ENCODE data around the gene SLC44A4.

The SLC44A4 gene

DNA sequence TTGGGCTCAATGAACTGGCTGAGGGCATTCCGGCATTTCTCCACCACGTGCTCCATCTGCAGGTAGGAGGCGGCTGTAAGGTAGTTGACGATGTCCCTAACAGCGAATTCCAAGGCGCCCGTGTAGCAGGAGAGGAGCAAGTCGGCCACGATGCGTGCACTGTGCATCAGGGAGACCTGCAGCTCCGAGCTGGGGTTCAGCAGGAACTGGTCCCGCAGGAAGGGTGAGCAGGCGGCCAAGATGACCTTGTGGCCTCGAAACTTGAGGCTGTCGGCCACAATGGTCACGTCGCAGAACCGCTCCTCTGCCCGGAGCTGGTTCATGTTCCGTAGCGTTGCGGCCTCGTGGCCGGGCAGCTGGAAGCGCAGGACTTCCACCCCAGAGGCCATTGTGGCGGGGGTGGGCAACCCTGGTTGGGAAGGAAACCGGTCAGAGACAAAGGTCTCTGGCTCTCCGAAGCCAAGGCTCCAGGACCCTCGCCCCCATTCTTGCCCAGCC is 22.2 kb upstream of the SLC44A4 start:
- DNase-seq: no peak

DNA sequence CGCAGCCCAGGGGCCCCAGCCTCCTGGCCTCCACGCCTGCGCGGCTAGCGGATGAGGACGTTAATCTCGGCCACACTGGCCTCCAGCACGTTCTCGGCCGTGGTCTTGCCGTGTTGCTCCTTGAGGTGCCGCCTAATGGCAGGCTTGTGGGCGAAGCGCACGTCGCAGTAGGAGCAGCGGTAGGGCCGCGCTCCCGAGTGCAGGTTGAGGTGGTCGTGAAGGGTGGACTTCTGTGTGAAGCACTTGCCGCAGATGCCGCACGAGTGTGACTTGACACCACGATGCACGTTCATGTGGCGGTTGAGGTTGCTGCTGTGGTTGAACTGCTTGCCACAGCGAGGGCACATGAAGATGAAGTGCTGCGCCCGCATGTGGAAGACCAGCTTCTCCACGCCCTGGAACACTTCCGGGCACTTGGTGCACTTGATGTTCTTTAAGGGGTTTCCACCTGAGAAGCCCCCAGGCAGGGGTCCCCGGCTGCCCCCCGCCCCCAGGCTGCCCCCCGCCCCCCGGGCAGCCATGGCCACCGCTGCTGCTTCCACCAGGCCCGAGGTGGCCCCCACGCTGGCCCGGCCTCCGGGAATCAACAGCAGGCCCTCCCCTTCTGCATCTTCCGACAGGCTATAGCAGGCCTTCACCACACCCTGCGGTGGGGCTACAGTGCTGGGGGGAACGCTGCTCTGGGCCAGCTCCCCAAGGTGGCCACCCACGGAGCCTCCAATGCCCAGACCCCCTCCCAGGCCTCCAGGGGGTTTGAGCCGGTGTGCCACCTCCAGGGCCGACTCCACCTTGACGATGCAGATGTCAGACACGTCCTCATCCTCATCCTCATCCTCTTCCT is 21.3 kb upstream of the SLC44A4 start:
- no peak for DNase-seq

DNA sequence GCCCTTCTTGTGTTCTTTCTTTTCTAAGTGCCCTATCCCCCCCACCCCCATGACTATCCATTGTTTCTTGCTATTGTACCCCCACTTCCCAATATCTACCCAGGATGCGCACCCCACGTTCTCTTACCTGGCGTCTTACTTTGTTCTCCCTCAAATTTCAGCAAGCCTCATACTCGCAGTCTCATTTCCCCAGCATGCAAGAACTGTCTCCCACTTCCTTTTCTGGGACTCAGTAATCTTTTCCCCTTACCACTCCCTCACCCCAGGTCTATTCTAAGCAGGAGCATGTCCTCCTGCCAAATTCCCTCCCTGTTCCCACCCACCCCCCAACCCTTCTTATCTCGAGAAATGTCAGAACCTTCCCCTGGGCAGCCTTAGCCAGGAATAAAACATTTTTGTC is 20.4 kb upstream of the SLC44A4 start:
- DNase-seq: no peak

DNA sequence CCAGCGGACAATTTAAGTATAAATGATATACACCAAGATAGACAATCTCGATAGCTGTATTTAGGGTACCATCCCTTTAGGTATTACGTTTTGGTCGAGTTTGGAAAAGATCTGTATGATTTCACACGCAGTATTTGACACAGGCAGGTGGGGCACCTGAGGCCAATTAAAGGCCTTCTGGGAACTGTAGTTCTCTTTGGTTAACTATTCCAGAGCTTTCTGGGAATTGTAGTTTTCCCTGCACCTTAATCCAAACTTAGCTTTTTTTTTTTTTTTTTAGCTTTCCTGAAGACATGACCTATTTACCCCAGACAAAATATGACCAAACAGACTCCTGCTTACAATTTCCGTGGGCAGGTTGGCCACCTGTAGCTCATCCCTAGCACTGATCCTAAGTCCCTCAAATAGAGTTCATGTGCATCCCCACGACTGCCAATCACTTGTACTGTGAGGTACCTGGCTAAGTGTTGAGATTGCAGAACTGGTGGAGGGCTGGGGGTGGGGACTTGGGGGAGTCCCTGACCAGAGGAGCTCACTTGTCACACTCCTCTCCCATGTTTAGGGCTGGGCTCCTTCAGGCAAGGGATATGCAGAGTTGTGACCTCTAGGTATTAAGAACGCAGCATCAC is 19.7 kb upstream of the SLC44A4 start:
- DNase-seq: peak; percentile 28

DNA sequence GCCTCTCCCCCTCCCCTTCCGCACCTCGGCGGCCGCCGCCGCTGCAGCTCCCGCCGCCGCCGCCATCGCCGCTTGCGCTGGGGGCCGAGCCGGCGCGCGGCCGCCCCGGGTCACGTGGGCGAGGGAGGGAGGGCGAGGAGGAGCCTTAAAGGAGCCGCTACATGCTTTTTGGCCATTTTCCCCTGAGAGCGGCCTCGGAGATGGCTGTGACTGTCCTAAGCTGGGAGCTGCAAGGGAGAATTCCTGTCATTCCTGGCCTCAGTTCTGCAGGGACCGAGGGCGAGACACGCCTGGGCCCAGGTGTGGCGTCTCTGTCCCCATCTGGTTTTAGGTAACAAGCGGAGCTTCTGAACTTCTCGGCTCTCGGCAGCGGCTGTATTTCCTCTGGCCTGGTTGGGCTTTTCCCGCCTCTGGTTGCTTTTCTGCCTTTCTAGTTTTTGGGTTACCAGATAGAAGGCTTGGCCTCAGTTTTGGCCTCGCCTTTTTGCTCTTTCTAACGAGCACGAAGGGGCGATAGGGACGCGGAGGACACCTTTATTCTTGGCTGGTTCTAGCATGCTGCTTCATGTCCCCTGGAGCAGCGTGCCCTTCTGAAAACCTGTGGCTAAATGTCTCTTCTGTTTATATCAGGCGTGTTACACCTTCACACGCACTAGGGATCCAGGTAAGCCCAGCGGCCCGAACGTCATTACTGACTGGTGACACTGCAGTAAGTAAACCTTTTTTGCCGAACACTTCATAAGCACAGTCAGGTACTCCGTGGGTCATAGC is 19.0 kb upstream of the SLC44A4 start, which contains the start of gene EHMT2:
TSS of gene EHMT2 (minus strand) at position 87 of the 771 bp plus-strand sequence. CDS start at position 66, 21 bp downstream.
- DNase-seq: peak; percentile 79

DNA sequence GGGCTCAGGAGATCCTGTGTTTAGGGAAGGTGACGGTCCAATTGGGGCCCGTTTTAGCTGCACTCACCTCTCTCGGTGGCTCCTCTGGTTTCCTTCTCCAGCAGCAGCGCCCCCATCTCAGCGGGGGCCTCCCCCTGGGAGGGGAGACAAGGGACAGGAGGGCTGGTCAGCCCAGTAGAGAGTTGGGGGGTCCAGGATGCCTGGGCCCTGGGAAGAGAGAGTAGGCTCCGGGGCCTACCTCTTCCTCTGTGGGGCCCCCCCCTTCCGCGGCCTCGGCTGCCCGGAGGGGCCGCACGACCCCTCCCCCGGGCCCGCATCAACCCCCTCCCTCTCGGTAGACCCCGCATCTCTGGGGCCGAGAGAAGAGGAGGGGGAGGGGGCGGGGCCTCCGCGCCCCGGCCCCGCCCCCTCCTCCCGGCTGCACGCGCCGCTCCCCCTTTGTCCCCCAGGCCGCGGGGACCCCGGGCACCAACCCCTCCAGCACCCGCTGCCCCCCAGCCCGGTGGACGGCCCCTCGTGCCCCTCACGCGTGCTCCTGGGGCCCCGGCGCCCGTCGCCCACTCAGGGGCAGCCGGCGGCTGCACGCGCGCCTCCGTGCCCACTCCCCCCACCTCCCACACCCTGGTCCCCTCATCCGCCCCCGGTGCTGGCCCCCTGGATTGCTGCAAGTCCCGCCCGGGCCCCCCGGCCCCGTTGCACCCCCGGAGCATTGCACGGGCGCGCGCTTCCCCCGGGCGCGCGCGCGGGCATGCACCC is 18.2 kb upstream of the SLC44A4 start:
- no peak for DNase-seq

DNA sequence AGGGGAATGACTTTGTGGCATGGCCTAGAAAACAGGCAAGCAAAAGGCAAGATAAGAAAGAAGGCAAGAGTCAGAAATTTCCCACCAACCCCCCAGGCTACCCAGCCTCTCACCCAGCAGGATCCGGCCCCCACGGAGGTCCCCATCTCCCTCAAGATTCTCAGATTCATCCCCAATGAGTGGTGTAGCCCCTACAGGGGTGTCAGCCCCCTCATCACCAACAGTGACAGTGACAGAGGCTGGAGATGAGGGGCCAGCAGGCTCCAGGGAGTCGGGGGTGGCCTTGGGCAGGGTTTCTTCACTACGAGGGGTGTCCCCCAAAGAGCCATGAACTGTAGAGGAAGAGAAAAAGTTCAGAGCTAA is 17.7 kb upstream of the SLC44A4 start:
- DNase-seq: no peak

DNA sequence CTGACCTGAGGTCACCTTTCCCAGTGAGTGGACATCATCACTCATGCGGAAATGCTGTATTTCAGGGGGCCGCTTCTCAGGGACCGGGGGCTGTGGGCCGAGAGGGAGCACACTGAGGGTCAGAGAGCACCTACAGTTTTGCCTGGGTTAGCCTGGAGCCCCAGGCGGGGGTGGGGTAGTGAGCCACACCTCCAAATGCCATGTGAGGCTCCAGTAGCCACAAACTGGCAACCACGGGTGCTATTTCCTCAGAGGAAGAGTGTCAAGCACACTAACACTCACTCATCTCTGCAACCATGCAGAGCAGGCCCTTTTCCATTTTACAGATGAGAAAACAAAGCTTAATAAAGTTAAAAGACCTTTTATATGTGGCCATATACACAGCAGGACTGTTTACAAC is 14.0 kb upstream of the SLC44A4 start:
- DNase-seq: no peak

DNA sequence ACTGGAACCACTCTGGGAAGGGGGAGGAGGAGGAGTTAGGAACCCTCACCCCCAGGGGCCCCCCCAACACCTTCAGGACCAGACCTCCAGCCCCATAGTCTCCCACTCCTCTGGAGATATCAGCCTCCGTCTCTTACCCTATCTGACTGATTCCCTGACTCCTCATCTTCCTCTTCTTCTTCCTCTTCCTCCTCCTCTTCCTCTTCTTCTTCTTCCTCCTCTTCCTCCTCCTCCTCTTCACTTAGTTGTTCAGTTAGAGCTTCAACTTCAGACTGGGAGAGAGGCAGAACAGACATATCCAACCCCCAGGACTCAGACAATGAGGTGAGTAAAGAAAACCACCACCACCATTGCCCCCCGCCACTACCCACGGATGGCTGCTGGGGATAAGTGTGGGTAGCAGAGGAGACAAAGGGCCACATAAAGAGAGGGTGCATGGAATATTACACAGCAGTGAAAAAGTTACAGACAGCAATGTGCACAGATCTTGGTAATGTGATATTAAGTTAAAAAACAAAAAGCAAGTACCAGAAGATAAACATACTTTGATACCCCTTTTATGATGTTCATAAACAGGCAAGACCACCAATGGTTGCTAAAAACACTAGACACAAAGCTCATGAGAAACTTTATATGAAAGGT is 10.7 kb upstream of the SLC44A4 start:
- DNase-seq: no peak

DNA sequence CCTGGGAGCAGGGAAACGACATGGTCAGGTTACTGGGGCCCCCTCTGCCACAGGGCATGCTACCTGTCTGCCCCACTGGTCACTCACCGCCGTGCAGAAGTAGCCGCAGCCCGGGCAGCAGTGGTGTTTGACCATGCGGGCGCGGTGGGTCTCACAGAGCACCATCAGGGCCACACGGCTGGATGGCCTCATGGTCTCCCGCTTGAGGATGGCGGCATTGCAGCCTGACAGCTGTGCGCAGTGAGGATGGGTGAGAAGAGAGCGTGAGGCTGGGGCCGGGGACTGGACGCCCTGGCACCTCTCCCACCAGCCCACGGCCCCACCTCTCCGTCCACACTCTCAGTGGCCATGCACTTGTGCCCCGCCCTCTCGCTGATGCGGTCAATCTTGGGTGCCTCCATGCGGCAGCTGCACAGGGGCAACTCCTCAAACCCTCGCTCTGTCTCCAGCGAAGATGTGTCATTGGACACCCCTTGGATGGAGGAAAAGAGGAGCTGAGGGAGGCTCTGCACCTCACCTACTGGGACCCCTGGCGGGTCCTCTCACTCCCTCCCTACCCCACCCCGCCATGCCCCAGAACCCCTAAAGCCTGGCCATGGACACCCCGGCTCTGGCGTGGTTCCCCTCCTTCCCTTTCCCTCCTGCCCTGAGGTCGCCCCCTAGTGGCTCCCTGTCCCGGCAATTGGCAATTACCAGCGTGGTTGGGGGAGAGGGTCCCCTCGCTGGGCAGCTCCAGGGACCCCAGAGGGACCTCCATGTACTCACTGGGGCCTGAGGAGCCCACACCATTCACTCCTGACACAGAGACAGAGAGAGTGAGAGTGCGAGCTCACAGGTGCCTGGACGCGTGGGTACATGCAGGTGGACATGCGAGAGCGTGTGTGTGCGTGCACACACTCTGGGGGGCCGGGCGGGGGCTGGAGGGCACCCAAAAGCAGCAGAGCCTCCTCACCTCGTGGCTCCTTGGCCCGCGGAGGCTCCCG is 9.8 kb upstream of the SLC44A4 start:
- DNase-seq: peak; percentile 58

DNA sequence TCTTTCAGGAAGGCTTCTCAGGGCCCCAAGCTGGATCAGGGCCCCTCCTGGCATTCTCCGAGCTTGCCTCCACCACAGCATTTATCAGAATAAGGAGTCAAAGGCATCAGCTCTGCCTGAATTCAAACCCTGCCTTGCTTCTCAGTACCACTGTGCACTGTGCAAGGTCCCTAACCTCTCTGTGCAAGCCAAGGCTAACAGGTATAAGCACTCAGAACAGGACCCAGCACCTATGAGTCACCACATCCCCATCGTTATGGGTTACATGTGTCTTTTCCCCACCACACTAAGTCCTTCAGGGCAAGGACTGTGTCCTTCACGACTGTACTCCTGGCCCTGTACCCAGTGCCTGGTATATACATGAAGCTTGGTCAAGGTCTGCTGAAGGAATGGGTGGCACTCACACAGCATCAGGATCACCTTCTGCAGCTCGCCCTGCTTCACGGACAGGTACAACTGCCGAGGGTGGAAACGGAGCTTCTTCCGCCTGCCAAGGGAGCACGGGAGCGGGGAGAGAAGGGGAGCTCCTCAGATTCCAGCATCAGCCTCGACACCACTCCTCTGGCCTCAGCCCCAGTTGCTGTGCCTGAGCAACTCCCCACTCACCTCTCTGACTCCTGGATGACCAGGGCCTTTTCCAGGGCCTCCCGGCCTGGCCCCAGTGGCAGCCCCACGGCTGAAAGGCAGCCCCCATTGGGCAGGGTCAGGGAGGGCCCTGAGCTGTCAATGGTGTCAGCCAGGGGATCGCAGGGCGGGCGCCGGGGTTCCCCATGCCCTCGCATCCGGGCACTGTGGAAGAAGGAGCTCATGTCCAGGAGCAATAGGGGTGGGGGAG is 8.6 kb upstream of the SLC44A4 start:
- no peak for DNase-seq

DNA sequence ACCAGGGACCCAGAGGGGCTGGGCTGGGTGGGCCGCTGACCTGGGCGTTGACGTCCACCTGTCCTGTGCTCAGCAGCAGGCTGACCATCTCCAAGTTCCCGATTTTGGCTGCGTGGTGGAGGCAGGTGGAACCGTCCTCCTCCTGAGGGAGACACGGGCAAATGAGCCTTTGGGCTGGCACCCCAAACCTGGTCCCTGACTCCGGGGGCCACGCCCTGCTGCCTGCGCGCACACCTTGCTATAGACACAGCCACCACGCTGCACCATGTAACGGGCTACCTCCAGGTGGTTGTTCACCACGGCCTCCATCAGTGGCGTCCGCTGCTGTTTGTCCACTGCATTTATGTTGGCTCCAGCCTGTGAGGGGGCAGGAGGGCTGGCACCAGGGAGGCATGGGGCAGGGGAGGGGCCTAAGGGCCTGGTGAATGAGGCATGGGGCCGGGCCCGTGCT is 7.8 kb upstream of the SLC44A4 start:
- DNase-seq: no peak

DNA sequence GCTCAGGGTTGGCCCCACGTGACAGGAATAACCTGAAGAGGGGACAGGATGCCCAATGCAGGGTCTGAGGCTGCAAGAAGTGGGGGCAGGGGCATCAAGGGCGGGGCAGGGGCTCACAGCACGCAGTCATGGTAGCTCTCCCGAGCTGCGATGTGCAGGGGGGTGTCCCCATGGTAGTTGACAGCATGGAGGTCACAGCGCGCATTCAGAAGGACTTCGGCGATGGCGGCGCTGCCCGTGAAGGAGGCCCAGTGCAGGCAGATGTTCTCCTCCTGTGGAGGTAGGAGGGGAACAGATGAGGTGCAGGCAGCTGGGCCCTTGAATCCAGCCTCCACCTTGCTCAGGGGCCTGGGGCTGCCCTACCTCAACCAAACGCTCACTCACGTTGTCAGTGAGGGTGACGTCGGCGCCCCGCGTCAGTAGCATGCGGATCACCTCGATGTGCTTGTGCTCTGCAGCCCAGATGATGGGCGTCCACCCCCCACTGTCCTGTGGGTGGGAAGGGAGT is 5.8 kb upstream of the SLC44A4 start:
- DNase-seq: no peak

DNA sequence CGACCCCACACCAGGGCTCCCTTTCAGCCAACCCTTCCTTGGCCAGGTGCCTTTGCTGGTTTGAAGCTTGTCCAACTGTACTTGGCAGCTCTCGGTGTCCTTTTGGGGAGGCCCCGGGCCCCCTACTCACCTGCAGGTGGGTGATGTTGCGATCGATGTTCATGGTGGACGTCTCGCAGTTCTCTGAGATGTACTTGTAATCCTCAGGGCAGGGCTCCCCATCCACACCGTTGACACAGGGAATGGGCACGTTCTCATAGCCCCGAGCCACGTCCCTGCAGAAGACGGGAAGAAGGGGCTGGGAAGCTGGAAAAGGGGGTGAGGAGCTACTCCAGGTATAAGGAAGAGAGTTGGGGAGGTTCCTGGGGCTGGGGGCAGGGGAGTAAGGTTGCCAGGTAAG is 4.9 kb upstream of the SLC44A4 start:
- DNase-seq: no peak

DNA sequence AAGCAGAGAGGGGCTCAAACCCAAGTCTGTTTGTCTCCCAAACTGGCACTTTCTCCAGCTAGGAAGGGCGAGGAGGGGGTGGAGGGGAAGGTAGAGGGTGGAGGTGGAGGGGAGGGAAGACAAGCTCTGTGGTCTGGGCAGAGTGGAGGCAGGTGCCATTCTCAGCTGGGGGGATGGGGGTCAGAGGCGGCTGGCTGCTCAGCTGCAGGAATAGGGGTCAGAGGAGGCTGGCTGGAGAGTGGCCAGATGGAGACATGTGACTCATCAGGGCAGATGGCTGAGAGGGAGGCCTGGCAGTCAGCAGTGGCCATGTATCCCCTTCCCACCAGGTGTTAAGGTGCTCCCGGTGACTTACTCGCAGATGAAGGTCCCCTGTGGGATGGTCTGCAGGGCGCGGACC is 3.5 kb upstream of the SLC44A4 start:
- no peak for DNase-seq

DNA sequence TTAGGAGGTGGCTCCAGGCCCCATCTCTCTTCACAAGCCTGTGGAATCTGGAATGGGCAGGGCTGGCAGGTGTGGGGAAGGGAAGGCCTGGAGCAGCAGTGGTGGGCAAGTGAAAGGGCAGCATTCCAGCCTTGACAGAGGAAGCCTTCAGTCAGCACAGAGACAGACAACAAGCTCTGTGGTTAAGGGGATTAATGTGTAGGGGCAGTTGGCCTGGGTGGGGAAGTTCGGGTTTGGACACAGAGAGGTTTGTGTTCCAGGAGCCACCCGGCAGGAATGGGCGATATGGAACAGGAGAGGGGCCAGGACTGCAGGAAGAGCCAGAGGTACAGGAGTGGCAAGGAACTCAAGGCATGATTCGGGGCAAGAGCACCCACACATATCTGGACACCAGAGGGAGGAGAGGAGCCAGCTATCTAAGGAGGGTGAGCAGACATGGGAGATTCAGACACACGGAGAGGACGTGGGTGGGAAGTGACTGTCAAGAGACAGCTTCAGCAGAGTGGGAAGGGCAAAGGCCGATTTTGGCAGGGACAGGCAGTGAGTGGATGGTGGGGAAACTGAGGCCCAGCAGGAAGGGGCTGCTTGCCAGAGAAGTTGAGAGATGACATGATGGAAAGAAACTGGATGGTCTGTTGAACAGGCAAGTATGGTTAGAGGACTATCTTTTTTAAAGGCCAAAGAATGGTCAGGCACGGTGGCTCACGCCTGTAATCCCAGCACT is 2.5 kb upstream of the SLC44A4 start:
- DNase-seq: no peak

DNA sequence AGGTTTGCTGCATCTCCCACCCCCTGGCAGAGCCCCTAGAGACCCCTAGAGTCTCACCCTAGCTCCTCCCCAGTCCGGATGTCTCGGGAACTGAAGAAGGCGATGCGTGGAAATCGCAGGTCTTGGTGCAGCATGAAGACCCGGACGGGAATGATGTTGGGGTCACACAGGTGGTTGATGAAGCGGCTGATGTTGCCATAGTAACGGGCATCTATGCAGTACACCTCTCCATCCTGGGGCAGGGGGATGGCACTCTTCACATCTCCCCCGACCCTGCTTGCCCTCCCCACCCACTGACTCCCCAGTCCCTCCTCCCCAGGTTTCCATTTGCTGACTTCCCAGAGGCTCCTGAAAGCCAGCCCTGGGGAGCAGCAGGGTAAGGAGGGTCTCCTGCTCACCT is 1.8 kb upstream of the SLC44A4 start:
- DNase-seq: no peak

DNA sequence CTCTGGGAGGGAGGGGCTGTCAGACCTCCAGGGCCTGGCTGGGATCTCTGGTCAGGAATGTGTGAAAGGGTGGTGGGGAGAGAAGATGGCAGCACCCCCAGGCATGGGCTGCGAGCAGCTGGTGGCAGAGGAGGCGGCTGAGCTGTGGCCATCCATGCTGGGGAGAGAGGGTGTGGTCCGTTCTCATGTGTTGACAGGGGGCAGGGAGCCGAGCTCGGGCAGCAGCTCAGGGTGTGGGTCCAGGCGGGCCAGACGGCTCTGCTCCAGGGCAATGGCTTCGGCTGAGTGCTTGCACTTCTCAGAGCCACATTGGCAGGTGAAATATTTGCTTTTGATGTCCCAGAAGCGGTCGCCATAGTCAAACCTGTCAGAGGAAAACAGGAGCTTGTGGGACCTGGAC is 1.1 kb upstream of the SLC44A4 start:
- DNase-seq: no peak

DNA sequence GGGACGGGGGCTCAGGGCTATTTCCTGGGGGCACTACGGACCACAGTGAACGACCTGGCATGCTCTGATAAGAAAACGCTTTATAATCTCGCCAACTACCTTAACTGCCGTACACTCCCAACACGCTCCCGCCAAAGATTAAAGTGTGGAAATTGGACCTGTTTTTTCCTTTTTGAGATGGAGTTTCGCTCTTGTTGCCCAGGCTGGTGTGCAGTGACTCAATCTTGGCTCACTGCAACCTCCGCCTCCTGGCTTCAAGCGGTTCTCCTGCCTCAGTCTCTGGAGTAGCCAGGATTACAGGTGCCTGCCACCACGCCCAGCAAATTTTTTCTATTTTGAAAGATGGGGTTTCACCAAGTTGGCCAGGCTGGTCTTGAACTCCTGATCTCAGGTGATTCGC is 346 bp upstream of the SLC44A4 start:
- no peak for DNase-seq

All from activated CD4-positive, alpha-beta T cell treated with anti-CD3 and anti-CD28 coated beads, Interleukin-2, amount 50 U/mL, for 1 hour (primary cell).